HG03095 (cell line): ENCODE data around the gene IGSF21.

Experiments
- ATAC-seq: cut with Tn5 transposase; IDR thresholded peaks from one replicate; pipeline ENCODE4 v1.9.1; 2021; ENCODE audit warnings: moderate library complexity; ENCODE audit not compliant: unreplicated experiment

Gene IGSF21

DNA sequence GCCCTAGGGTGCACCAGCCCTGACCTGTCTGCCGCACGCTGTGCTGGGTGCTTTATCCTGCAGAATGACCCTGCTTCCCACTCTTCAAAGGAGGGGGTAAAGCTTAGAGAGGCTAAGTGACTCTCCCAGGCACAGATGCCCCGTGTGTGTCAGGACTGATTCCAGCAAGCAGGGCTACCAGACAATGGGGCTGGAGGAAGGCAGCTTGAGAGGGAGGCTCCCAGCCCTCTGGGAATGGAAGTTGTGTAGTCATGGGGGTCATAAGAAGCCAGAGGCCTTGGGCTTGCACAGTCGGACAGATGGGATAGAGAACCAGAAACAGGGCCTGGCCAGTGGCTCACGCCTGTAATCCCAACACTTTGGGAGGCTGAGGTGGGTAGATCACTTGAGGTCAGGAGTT is 279.0 kb downstream of the IGSF21 start:
- ATAC-seq, result no peak

DNA sequence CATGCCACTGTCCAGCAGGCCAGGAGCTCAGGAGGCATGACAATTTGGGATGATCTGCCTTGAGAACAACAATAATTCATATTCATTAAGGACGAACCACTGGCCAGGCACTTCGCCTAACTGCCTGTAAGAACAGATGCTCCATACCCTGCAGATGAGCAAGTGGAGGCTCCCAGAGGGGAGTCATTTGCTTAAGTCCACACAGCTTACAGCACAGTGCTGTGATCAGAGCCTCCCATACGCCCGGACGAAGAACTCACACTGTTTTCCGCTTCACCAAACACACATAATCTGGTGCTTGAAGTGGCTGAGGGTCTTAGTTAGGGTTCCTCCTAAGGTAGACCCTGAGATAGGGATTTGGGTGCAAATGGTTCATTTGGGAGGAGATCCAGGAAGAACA is 279.7 kb downstream of the IGSF21 start:
- no peak for ATAC-seq

DNA sequence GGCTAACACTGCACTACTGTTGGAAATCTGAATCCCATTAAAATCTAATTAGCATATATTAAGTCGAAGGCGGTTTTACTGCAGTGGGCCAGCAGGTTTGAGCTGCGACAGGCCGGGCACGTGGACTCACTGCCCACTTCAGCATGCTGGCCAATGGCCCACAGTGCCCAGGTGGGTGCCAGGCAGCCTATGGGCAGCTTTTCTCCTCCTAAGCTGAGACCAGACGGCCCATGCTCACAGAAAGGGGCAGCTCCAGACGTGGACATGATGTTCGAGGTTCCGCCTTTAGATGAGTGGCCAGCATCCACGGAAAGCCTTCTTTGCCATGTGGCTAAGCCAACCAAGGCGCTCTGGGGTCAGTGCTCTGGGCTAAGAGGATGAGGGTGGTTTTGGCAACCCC is 283.4 kb downstream of the IGSF21 start:
- no peak for ATAC-seq

DNA sequence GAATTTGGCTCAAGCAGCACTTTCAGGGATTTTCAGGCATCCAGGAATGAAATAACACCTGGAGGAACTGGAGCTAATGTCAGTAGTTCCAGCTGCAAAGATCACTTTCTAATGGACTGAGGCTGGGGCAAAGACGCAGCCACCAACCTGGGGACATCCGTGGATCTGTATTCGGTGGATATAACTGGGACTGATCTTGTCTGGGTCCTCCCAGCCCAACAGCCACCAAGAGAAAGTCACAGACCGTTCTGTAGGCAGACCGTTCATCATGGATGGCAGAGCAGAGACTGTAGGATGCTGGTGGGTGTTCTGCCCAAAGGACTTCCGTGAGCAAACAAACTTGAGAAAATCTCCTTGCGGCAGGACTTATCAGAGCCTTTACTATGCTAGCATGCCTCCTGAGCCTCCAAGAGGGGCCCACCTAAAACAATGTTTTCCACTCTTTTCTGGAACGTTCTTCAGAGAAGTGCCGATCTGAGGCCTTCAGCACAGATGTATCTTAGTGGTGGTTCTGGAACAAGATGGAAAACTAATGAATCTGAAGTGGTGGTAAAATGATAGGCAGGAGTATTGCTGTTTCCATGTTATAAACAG is 287.1 kb downstream of the IGSF21 start:
- no peak for ATAC-seq

DNA sequence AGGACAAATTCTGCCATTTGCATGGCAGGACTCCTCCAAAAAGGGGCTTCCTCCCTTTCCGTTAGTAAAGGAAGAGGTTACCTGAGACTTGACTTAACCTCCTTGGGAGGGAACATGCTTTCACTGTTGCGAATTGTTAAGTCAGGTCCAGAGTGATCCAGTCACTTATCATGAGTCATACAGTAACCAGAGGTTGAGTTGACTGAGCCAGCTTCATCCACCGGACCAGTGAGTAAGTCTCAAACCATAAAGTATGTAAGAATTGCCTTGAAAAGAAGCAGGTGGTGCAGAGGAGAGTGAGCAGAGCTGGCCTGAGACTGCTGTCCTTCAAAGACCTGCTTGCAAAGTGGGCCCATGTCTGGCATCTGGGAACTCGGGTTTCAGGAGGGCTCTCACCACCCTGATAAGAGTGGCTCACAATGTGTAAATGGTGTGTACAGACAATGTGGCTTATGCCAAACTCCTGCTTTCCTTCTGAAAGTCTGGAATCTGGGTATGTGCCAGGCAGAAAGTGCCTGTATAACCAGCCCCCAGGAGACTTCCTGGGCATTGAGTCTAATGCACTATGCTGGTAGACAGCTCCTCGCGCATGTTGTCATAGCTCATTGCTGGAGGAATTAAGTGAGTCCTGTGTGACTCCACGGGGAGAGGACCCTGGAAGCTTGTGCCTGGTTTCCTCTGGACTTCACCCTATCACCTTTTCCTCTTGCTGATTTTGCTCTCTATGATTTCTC is 288.8 kb downstream of the IGSF21 start:
- no peak for ATAC-seq

DNA sequence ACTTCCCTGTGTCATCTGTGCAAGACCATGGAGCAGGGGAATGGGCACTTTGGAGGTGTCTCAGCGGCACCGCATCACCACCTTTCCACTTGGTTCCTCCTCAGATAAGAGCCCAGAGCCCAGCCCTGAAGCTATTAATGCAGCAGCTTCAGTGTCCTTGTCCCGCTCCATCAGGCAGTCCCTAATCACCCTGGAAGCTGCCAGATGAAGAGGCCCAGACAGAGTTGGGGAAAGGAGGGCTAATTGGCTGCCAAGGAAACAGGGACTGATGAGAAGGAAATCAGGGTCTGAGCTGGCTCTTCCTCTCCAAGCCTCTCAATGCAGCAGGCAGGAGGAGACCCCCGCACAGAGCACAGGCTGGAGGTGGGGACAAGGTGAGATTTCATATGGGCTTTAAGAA is 290.0 kb downstream of the IGSF21 start:
- ATAC-seq, result no peak

DNA sequence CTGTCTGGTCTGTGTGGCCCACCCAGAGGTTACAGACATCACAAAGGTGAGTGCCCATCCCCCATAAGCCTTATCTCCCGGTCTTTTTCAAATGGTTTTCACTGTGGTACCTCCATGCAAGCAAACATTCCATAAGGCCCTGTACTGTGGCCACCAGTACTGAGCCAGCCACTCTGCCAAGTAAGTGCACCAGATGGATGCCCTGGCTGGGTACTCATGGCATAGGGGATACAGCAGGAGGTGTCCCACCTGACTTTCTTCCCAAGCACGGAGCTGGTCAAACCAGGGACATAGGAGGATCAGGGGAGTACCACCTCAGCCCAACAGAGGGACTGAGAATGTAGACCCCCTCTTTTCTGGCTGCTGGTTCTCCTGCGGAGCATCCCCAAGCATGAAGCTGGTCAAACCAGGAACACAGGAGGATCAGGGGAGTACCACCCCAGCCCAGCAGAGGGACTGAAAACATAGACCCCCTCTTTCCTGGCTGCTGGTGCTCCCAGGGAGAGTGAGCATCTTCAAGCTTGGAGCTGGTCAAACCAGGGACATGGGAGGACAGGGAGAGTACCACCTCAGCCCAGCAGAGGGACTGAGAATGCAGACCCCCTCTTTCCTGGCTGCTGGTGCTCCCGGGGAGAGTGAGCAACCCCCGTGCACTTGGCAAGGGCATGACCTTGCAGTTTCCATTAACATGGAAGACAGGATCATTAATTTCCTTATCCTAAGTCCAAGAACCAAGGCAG is 291.4 kb downstream of the IGSF21 start:
- no peak for ATAC-seq

DNA sequence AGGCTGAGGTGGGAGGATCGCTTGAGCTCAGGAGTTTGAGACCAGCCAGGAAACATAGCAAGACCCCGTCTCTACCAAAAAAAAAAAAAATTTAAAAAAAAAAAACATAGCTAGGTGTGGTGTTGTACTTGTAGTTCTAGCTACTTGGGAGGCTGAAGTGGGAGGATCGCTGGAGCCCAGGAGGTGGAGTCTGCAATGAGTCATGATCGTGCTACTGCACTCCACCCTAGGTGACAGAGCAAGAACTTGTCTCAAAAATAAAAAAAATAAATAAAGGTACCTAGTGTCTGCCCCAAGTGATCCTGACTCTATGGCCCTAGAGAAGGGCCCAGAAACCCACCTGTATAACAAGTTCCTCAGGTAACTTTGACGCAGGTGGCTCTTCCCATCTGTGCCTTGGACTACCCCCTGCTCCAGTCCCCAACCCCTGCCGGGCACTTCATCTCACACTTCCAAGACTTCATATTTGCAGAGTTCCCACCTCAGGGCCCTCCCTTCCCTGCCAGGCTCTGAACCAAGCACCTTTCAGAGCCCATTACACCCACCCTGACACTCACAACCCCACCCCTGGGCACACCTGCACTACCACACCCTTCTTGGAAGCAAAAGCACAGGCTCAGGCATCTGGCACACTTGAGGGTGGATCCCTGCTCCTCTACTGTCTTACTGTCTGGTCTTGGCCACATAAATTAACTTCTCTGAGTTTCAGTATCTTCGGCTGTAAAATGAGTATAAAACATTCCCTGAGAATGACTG is 292.9 kb downstream of the IGSF21 start:
- no peak for ATAC-seq

DNA sequence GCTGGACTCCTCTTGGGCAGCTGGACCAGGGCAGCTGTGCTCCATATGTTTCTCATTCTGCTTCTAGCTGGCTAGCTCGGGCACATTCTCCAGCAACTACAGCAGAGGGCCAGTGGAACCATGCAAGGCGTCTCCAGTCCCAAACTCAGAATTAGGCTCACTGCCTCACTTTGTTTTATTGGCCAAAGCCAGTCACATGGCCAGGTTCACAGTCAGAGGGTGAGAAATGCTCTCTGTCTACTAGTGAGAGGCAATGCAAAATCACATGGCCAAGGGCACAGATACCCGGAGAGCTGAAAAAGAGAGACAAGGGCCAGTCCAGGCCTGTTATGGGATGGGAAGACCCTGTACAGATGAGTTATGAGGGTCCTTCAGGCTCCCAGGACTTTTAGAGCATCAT is 294.3 kb downstream of the IGSF21 start:
- ATAC-seq, result no peak

DNA sequence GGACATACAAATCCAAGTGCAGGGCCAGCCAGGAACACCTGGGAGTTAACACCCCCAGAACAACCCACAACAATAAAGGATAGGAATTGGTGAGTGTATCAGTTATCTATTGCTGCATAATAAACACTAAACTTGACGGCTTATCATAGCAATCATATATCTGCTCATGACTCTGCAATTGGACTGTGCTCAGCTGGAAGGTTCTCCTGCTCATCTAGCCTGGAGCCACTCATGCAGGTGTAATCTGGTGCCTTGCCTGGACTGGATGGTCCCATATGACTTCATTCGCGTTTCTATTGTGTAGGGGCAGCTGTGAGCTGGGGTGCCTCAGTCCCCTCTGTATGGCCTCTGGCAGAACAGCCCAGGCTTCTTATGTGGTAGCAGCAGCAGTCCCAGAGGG is 296.9 kb downstream of the IGSF21 start:
- ATAC-seq, result no peak

DNA sequence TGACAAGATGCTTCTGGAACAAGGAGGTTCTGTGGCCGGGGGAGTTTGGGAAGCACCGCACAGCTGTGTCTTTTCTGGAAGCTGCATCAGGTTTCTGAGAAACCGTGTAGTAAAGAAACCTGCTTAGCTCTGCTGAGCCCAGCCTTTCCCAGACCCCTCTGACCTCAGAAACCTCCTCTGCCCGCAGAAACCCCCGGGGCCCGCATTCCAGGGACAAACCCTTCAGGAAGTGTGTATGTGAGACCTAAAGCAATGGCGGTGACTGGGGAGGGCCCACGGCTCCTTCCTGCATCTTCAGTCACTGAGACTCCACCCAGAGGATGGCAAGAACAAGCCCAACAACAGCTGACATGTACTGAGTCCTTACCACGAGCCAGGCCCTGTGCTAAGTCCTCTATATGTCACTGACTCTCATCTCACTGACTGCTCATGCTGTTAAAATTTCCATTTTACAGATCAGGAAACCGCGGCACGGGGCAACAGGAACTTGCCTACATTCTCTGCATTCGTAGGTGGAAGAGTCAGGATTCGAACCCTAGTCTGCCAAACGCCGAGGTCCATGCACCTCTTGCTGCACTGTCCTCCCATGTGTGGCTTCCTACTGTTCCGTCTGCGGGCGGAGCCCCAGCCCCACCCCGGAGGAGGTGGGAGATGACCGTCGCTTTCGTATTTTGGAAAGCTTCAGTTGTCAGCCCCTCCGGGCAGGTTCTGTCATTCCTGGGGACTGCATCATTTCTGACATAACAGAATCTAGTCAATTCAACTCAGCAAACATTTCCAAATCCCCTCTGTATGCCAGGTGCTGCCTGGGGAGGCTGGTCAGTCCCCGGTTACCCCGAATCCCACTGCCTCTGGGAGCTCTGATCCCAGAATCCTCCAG is 299.8 kb downstream of the IGSF21 start:
- ATAC-seq, result no peak

DNA sequence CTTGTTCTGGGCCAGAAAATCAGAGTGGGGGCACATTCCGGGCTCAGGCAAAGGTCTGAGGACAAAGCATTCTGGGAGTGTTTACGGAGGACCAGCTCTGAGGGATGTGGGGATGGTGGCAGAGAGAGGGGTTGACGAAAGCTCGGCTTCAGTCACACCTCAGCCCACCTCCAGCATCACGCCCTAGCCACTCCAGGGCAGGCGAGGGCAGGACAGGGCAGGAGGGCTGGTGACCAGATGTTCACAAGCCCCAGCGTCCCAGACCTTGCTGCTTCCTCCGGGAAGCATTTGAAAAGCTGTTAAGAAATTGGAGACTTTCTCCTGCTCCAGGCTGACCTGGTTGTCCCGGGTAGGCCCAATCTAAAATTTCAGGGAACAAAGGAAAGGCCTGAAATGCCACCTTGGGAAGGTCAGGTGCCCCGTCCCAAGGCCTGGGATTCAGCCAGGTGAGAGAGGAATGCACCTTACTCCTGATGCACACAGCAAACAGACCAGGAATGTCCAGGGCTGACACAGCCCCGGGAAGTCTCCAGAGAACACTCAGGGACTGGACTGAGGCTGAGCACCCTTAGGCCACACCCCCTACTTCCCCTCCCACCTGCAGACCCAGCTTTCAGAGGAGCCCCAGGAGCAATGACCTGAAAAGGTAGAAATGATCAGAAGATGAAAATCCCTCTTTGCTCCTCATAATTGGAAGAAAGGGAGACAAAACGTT is 301.2 kb downstream of the IGSF21 start:
- no peak for ATAC-seq

DNA sequence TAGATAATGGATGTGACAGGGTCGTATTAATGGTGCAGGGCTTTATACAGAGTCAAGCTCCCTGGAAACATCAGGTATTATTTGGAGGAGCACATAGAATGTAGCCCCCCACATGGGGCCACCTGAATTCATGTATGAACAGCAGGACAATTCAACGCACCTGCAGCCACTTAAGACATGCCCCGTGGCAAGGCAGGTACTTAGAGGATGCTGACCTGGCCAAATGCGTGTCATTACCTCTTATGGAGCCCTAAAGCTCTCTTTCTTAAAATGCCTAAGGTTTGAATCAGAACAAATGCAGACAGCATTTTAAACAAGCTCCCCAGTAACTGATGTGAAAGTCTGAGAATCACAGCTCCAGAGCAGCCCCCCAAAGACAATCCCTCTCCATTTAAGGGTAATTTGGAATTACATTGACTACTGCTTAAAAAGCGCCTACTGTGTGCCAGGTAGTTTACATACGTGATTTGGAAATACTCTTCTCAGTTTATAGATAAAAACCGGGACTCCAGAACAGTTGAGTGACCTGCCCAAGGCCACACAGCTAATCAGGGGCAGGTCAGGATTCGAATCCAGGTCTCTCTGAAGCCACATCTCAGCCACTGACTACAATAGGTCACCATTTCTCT is 302.1 kb downstream of the IGSF21 start:
- ATAC-seq, result no peak

DNA sequence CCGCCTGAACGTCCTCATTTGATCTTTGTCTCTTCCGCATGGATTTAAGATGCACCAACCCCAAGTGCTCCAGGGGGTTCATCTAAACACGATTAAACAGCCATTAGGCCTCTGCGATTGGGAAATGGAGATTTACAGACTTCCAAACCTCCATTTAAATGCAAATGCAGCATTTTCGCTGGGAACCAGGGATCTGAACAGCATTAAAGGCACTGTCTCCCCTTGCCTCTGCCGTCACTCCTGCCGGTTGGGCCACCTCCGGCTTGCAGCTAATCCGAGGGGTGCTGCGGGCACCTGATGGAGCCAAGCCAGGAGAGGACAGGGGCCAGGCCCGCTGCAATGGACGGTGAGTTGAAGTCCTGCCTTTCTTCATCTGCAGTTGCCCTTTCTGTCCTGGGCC is 302.8 kb downstream of the IGSF21 start:
- ATAC-seq, result no peak

DNA sequence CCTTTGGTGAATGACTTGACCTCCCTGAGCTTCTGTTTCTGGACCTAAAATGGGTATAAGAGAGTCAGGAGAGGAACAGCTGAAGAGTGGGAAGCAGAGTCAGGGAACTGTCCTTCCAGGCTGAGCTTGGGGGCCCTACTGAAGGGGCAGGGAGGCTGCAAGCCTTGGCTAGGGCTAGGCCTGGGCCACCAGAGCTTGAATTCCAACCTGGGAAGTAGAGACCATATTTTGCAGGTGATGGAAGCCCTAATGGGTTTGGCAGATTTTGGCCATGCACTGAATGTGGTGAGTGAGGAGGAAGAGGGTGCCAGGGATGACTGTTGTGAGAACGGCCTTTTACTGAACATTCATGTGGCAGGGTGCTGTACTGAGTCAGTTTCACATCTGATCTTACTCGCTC is 303.7 kb downstream of the IGSF21 start:
- ATAC-seq, result no peak

DNA sequence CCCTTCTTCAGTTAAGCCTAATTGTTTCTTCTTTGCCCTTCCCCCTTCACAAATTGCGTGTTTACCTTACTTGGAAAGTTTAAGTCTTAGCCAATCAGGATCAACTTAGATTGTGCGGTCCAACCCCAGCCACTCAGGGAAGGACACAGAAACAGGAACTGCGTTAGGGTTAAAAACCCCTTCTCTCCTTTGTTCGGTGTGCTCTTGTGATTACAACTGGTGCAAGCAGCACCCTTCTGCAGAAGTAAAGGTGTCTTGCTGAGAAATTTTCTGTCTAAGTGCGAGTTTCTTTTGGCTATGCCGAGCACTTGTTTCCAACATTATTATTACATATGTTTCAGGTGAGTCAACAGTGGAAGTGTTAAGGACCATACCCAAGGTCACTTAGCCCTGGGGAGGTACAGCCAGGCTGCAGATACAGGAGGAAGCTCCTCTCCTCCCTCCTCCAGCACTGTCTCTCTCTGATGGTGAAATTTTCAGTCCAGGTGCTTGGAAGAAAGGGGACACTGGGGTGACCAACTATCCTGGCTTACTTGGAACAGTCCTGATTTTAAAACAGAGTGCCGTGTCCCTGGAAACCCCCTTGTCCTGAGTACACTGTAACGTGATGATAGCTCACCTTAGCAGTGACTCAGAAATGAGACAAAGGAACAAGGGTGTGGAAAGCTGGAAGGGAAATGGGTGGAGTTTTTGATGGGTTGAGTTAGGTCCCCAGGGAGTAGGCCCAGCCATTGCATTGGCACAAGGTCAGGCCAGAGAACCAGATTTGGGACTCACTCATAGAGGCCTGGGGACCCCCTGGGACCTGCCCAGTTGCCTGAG is 304.4 kb downstream of the IGSF21 start:
- ATAC-seq, result no peak

DNA sequence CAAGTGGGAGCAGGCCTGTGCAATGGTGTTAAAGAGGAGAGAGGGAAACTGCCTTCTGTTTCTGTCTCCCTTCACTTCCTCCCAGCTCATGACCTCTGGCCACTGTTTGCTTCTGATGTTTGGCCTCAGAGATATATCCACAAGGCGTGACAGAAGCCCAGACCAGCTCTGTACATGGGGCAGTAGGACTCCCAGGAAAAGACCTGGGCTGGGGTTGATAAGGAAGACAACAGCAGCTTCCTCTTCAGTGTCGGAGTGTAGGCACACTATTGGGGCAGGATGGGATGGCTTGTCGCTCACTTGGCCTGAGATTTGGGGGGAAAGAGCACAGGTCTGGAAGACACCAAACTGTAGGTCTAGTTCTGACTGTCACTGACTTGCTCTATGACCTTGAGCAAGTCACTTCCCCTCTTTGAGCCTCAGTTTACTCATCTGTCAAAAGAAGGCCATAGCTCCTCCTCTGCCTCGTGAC is 305.3 kb downstream of the IGSF21 start:
- no peak for ATAC-seq

DNA sequence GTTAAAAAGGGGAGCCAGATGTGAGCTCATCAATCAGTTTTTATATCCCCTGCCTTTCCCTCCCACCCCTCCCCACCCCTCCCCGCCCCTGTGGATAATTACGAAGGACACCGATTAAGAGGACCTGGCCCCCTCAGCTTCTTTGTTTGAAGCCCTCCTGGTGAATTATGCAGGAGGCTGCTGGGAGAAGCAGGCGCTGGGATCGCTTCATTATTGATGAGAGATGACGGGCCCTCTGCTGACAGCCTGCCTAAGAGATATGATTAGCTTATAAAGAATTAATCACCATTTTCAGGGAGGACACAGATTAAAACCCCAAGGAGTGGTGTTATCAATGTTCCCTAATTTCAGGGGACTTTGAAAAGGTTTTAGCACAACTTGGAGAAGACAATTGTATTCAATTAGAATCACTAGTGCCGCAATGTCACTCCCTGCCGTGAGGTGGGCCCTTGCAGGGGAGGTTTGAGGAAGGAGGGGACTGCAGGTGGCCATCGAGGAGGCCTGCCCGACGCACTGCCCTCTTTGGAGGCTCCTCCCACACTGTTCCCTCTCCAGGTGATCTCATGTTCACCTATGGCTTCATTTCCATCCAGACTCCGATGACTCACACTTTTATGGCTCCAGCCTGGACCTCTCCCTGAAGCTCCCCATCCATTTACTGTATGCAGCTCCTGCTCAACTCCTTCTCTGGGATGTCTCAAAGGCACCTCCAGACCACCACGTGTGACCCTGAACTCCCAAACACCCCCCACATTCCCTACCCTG is 306.1 kb downstream of the IGSF21 start:
- ATAC-seq, result no peak
